Measurements from ENCODE around the gene CASZ1.

Gene CASZ1

DNA sequence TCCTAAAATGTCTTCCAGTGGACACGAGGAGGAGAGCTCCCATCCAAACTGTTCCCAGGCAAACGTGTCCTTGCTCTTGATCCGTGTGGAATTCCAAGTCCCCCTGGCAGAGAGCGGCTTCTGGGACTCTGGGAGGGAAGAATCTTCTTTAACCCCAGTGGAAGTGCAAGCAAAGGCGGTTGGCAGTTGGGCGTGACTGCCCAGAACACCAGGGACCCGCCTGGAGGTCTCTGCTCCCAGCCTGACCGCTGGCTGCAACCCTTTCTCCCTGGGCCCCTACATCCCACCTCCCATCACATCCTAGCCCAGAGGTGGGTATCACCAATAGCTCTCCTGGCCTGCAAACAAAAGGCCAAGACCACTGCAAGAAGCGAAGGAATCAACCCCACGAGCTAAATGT, 17.8 kb downstream of the CASZ1 start:
- DNase-seq (no peak), ATAC-seq (replicated peaks) (no peak)
- Mint-ChIP-seq H3K4me3 (no peak overlapping the region), H3K9me3 (no peaks in the 10 kb centered on the region), H3K4me1 (no peaks in the 10 kb centered on the region), H3K36me3 (no peaks in the 10 kb centered on the region), H3K27me3 (no peaks in the 10 kb centered on the region), H3K27ac (no peak overlapping the region)

DNA sequence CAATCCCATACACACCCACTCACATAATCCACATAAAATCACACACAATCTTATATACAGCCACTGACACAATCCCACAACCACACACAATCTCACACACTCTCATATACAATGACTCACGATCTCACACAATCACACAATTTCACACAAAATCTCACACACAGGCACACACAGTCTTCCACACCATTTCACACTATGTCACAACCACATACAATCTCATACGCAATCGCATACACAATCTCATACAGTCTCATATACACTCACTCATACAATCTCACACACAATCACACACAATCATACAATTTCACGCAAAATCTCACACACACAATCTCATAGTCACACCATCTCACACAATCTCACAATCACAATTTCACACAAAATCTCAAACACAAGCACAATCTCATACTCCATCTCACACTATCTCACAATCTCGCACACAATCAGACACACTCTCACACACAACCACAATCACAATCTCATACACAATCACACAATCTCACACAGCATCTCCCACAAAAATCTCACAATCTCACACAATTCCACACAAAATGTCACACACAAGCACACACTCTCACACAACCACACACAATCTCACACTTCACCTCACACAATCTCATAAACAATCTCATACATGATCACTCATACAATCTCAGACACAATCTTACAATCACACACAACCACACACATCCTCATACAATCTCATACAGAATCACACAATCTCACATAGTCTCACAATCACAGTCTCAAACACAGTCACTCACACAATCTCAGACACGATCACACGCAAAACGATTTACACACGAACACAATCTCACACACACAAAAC, 18.5 kb downstream of the CASZ1 start:
- Mint-ChIP-seq H3K9me3 (no peaks in the 10 kb centered on the region), H3K4me3 (no peak overlapping the region), H3K27ac (no peak overlapping the region), H3K4me1 (no peaks in the 10 kb centered on the region), H3K27me3 (no peaks in the 10 kb centered on the region), H3K36me3 (no peaks in the 10 kb centered on the region)
- ATAC-seq (replicated peaks) (no peak), DNase-seq (no peak)

DNA sequence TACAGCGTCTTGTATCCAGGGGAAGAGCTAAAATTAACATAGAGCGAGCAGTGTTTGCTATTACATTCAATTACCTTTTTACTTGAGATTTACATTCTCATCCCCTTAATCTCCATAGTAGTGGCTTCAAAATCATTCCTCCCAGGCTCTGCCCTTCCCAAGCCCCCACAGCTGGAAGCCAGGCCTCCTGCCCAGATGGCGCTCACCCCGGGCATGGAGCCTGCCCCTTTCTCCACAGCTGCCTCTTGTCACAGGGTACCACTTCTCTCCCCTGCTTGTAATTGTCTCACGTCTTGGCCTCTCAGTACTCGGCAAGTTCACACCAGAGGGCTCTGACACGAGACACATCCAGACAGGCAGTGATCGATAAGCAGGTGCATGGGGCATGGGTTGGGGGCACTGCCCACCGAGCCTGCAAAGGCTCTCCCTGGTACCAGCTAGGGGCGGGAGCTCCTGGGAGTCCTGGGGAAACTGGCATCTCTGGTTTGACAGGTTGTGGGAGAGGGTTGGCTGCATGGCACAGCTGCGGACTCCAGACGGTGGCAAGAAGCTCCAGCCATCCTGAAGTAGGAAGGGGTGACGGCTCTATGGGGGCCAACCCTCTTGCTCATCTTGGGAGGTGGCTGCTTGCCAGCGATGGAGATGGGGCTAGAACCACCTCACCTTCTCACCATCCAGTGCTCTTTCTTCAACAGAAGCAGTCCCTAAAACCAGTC, 20.1 kb downstream of the CASZ1 start:
- DNase-seq (no peak), ATAC-seq (replicated peaks) (no peak)
- Mint-ChIP-seq H3K27ac (no peak overlapping the region), H3K4me3 (no peak overlapping the region), H3K27me3 (peaks cover 0 to 7% of the 10 kb centered on the region in 2 donors), H3K36me3 (no peaks in the 10 kb centered on the region), H3K9me3 (no peaks in the 10 kb centered on the region), H3K4me1 (no peaks in the 10 kb centered on the region)

DNA sequence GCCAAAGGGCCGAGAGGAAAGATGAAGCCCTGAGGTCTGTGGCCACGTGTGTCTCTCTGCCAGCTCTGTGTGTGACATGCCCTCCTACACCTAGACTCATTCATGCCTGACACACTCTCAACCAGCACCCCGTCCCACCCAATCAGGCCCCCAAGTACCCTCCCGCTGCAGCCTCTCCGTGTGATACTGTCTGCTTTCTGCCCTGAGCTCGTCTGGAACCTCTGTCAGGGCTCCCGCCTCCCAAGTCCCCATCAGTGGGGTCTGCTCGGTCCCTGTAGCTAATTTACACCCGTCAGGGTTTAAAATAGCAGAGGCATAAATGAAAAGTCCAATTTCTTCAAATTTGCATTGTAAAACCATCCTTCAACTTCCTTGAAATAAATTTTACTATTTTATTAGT, 20.7 kb downstream of the CASZ1 start:
- H3K4me3 Mint-ChIP-seq, result no peak overlapping the region
- no peaks in the 10 kb centered on the region for H3K36me3 Mint-ChIP-seq
- no peaks in the 10 kb centered on the region for H3K9me3 Mint-ChIP-seq
- H3K4me1 Mint-ChIP-seq, result no peaks in the 10 kb centered on the region
- ATAC-seq (replicated peaks), result no peak
- DNase-seq, result no peak
- peaks cover 0 to 7% of the 10 kb centered on the region in 2 donors for H3K27me3 Mint-ChIP-seq
- no peak overlapping the region for H3K27ac Mint-ChIP-seq

DNA sequence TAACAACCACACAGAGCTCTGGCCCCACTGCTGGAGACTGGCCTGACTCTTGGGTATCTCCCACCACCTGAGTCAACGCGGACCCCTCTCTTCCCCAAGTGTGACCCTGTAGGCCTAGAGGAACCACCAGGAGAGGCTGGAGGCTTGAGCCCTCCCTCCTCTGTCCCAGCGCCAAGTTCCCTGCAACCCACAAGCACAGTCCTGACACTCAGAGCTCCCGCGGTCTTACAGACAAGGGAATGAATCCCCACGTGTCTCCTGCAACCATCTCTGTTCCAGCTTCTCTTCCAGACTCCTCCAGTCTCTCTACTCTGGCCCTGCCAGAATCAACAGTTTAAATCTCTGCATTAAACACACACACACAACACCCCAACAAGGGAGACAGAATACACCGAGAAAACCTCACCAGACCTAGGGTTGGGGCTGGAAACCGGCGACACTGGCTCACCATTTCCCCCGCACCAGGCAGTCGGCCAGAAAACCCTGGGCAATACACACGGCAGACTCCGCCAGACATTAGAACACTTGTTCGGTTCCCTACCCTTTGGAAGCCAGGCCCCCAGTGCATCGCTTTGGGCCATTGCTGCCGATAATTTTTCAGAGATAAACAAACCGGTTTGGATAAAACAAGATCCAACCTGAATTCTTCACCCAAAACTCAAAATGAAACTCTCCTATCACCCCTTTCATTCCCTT, 21.7 kb downstream of the CASZ1 start:
- no peak for DNase-seq
- Mint-ChIP-seq H3K4me3 (no peak overlapping the region), H3K27me3 (peaks cover 0 to 7% of the 10 kb centered on the region in 2 donors), H3K36me3 (no peaks in the 10 kb centered on the region), H3K4me1 (no peaks in the 10 kb centered on the region), H3K9me3 (no peaks in the 10 kb centered on the region), H3K27ac (no peak overlapping the region)
- no peak for ATAC-seq (replicated peaks)

DNA sequence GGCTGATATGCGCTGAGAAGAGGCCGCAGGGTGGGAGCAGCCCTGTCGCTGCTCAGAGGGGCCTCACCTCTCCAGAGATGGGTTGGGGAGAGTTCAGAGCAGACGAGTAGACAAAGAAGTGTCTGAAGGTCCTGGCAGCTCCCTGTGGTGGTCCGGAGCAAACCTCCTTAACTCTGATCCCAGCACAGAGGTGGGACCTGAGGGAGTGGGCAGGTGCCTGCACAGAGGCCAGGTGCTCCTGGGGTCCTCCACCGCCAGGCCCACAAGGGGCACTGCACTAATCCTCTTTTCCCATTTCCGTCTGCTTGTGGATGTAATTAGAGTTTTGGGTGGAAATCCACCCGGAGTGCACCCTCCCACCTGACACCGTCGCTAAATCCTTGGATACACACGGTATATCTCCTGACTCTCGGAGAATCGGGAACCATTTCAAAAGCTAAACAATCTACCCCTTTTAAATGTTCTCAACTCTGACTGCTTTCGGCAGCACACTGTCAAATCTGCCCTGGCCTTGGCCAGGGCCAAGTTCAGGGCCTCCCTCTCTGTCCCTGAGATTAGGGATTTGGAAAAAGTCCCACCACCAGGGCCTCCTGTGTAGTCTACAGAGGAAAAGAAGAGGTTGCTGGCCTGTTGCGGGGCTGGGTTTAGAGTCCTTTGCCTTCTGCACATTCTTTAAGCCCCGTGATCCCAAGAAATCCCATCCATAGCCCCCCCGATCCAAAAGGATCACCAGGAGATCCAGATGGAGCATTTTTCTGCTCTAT, 22.4 kb downstream of the CASZ1 start:
- H3K36me3 Mint-ChIP-seq, result no peaks in the 10 kb centered on the region
- no peak overlapping the region for H3K27ac Mint-ChIP-seq
- DNase-seq, result no peak
- no peak for ATAC-seq (replicated peaks)
- H3K4me1 Mint-ChIP-seq, result no peaks in the 10 kb centered on the region
- H3K4me3 Mint-ChIP-seq, result no peak overlapping the region
- H3K27me3 Mint-ChIP-seq, result peaks cover 0 to 7% of the 10 kb centered on the region in 2 donors
- no peaks in the 10 kb centered on the region for H3K9me3 Mint-ChIP-seq

DNA sequence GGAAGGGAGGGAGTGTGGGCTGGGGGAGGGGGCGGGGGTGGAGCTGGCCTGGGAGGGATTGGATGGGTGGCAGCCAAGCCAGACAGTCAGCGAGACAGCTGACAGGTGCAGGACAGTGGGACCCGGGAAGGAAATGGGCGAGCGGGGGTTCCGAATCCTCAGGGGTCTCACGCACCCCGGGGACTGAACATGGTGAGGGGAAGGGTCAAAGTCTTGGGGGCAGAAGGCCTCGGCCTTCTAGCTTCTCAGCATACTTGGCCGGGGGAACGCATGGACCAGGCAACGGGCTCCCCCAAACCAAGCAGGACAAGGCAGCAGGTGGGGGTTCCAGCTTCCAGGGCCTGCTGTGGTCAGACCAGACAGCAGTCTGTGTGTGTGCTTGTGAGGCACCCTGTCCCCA, 23.1 kb downstream of the CASZ1 start:
- no peaks in the 10 kb centered on the region for H3K9me3 Mint-ChIP-seq
- ATAC-seq (replicated peaks) (no peak), DNase-seq (no peak)
- no peaks in the 10 kb centered on the region for H3K4me1 Mint-ChIP-seq
- peaks cover 0 to 7% of the 10 kb centered on the region in 2 donors for H3K27me3 Mint-ChIP-seq
- H3K27ac Mint-ChIP-seq, result no peak overlapping the region
- H3K36me3 Mint-ChIP-seq, result no peaks in the 10 kb centered on the region
- H3K4me3 Mint-ChIP-seq, result no peak overlapping the region

DNA sequence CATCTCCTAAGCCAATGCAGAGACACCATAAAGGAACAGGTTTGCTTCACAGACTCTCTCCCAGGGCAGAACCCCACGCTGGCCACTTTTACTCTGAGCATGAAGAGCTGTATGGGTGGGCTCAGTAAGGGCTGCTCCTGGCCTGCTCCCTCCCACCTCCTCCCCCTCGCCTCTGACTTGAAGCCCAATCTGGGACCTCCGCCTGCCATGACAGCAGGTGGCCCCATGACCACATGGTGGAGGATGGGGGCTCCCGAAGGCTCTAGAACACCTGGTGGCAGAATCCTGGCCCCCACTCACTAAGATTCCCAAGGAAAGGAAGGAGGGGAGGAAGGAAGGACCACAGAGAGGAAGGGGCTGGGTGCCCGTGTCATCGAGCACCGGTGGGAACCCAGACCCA, 23.7 kb downstream of the CASZ1 start:
- Mint-ChIP-seq H3K27me3 (peaks cover 0 to 7% of the 10 kb centered on the region in 2 donors), H3K36me3 (no peaks in the 10 kb centered on the region), H3K4me3 (no peak overlapping the region), H3K4me1 (no peaks in the 10 kb centered on the region), H3K9me3 (no peaks in the 10 kb centered on the region), H3K27ac (no peak overlapping the region)
- no peak for ATAC-seq (replicated peaks)
- DNase-seq, result no peak

DNA sequence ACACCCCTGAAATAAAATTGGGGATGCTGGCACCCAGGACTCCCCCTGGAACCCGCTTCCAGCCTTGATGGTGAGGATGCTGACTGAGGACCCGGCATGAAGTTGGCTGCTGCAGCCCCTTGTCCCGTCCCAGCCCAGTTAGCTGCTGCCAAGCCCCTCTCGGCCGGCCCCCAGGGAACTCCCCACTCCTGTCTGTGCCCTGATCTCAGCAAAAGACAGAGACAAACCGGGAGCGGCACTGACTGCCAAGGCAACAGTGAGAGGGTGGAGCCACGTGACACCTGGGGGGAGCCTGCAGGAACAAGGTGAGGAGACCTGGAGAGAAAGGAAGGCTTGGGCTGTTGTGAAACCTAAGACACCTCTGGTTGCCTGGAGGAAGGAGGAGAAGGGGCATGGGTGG, 24.7 kb downstream of the CASZ1 start:
- no peak overlapping the region for H3K4me3 Mint-ChIP-seq
- no peaks in the 10 kb centered on the region for H3K4me1 Mint-ChIP-seq
- no peaks in the 10 kb centered on the region for H3K36me3 Mint-ChIP-seq
- H3K9me3 Mint-ChIP-seq, result no peaks in the 10 kb centered on the region
- DNase-seq (no peak), ATAC-seq (replicated peaks) (no peak)
- no peak overlapping the region for H3K27ac Mint-ChIP-seq
- H3K27me3 Mint-ChIP-seq, result peaks cover 0 to 7% of the 10 kb centered on the region in 2 donors

DNA sequence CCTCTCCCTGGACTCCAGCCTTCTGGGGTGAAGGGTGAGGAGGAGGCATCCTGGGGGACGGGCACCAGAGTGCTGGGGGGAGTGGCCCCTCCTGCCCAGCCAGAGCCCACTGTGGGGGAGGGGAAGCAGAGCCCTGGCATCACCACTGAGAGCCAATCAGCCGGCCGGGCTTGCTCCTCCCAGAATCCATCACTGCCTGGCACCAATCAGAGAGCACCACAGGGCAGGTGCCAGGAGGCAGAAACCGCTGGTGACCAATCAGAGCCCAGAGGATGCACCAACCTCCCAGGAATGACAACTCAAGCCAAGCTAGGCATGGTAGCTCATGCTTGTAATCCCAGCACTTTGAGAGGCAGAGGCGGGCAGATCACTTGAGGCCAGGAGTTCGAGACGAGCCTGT, 27.9 kb downstream of the CASZ1 start:
- H3K27me3 Mint-ChIP-seq, result peaks cover 0 to 14% of the 10 kb centered on the region in 2 donors
- no peak overlapping the region for H3K4me3 Mint-ChIP-seq
- H3K9me3 Mint-ChIP-seq, result no peaks in the 10 kb centered on the region
- H3K4me1 Mint-ChIP-seq, result no peaks in the 10 kb centered on the region
- DNase-seq, result no peak
- no peak overlapping the region for H3K27ac Mint-ChIP-seq
- ATAC-seq (replicated peaks), result no peak
- no peaks in the 10 kb centered on the region for H3K36me3 Mint-ChIP-seq

DNA sequence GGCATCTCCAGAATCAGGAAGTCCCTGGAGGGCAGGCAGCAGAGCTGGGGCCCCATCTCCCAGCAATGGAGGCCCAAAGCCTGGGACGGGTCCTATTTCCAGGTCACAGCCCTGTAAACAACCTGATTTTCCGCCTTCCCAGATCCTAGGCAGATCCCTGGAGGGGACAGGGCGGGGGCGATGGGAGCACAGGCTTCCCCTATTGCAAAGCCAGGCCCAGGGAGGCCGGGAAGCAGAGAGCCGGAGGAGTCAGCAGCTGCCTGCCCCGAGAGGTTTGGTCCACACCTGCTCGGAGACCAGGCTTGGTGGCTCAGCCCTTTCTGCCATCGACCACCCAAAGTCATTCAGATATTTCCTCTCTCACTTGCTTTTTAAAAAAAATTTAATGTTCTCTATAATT, 29.2 kb downstream of the CASZ1 start:
- DNase-seq, result no peak
- H3K27ac Mint-ChIP-seq, result no peak overlapping the region
- no peaks in the 10 kb centered on the region for H3K9me3 Mint-ChIP-seq
- no peaks in the 10 kb centered on the region for H3K4me1 Mint-ChIP-seq
- H3K36me3 Mint-ChIP-seq, result no peaks in the 10 kb centered on the region
- ATAC-seq (replicated peaks), result no peak
- no peak overlapping the region for H3K4me3 Mint-ChIP-seq
- peaks cover 0 to 13% of the 10 kb centered on the region in 2 donors for H3K27me3 Mint-ChIP-seq

DNA sequence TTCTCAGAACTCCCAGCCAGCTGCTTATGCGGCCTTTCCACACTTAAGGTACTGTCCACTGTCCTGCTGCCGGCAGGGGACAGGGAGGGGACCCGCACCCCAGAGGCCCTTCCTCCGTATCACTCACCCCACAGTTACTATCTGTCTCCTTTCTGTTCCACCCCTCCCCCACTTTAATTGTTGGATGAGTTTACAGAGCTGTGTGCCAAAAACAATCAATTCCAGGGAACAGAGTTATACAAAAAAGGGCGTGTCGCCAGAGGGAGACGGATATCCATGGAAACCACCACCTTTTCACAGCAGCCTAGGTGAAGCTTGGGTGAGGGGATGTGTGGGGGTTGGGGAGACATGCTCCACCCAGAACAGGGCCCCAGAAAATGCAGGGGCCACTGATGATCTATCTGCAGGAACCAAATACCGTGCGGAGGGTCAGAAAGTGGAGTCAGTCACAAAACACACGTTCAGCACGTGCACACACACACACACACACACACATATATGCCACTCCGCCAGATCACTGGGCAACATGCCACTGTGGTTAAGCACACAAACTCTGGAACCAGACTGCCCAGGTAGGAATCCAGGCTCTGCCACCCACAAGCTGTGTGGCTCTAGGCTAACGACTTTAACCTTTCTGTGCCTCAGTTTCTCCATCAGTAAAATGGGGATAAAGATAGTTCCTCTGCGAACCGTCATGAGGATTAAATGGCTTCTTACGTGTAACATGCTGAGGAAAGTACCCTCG, 30.5 kb downstream of the CASZ1 start:
- Mint-ChIP-seq H3K27ac (no peak overlapping the region), H3K4me1 (no peaks in the 10 kb centered on the region), H3K36me3 (no peaks in the 10 kb centered on the region), H3K27me3 (peaks cover 0 to 6% of the 10 kb centered on the region in 2 donors), H3K9me3 (no peaks in the 10 kb centered on the region), H3K4me3 (no peak overlapping the region)
- DNase-seq (no peak), ATAC-seq (replicated peaks) (no peak)

DNA sequence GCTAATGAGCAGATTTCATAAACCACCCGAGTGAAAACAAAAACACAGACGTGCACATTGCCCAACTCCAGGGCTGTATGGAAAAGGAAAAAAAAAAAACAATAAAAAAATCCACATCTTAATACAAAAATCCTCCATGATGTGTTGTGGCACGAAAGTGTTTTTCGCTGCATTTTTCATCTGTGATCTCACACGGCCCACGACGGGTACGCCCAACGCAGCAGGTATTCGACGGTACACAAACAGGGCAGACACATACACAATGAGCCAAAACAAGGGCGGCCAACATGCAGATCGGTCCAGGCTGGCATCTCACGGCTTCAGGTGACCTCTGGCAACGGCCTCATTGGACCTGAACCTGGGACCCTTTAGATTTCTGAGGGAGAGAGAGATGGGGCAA, 31.1 kb downstream of the CASZ1 start:
- ATAC-seq (replicated peaks), result no peak
- no peak overlapping the region for H3K4me3 Mint-ChIP-seq
- DNase-seq, result no peak
- H3K4me1 Mint-ChIP-seq, result no peaks in the 10 kb centered on the region
- no peaks in the 10 kb centered on the region for H3K9me3 Mint-ChIP-seq
- peaks cover 0 to 6% of the 10 kb centered on the region in 2 donors for H3K27me3 Mint-ChIP-seq
- no peaks in the 10 kb centered on the region for H3K36me3 Mint-ChIP-seq
- H3K27ac Mint-ChIP-seq, result no peak overlapping the region
